ENCODE measurements around the gene NHERF1.

Gene NHERF1

DNA sequence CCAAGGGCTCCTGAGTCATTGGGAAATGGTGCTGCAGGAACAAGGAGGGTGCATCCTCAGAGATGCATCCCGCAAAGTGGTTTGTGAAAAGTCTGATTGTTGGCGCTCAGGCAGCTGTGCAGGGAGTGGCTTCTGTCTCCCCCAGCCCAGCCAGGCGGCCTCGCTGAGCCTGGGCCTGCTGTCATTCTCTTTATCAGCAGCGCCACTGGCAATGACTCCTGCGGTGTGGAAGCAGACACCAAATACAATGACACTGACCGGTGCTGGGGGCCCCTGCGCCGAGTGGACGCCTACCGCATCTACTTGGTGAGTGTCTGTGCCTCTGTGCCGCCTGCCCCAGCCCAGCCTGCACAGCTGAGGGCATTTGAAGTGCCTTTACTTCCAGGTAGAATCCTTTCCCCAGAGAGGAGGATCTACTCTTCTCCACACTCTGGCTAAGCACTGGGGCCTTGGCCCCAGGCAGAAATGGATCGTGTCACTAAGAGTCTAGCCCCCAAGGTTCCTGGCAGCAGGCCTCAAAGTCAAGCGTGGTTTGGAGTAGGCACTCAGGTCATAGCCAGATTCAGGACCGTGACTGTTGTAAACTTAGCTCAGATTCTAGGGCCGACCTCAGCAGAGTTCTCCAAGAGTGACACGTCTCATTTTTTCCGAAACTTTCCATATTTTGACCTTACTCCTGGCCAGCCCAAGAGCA lies 47.0 kb downstream of the NHERF1 start:
- no peak for TF ChIP-seq TEAD4 (IDR thresholded peaks at IDR 0.05)
- TF ChIP-seq, protein P1, sequence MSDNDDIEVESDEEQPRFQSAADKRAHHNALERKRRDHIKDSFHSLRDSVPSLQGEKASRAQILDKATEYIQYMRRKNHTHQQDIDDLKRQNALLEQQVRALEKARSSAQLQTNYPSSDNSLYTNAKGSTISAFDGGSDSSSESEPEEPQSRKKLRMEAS (IDR thresholded peaks at IDR 0.05), result no peak
- TF ChIP-seq TAF1 (IDR thresholded peaks at IDR 0.05; ENCODE audit: low read depth), result no peak
- TF ChIP-seq TCF12 (IDR thresholded peaks at IDR 0.05; ENCODE audit: low read depth), result no peak
- TF ChIP-seq CEBPB (IDR thresholded peaks at IDR 0.05), result no peak
- no peak for TF ChIP-seq FOXM1 (IDR thresholded peaks at IDR 0.05; ENCODE audit: borderline replicate concordance, low read depth)
- TF ChIP-seq RAD21 (IDR thresholded peaks at IDR 0.05; ENCODE audit: low read depth), result no peak
- TF ChIP-seq YY1 (IDR thresholded peaks at IDR 0.05; ENCODE audit: low read depth), result no peak
- TF ChIP-seq, protein P2, sequence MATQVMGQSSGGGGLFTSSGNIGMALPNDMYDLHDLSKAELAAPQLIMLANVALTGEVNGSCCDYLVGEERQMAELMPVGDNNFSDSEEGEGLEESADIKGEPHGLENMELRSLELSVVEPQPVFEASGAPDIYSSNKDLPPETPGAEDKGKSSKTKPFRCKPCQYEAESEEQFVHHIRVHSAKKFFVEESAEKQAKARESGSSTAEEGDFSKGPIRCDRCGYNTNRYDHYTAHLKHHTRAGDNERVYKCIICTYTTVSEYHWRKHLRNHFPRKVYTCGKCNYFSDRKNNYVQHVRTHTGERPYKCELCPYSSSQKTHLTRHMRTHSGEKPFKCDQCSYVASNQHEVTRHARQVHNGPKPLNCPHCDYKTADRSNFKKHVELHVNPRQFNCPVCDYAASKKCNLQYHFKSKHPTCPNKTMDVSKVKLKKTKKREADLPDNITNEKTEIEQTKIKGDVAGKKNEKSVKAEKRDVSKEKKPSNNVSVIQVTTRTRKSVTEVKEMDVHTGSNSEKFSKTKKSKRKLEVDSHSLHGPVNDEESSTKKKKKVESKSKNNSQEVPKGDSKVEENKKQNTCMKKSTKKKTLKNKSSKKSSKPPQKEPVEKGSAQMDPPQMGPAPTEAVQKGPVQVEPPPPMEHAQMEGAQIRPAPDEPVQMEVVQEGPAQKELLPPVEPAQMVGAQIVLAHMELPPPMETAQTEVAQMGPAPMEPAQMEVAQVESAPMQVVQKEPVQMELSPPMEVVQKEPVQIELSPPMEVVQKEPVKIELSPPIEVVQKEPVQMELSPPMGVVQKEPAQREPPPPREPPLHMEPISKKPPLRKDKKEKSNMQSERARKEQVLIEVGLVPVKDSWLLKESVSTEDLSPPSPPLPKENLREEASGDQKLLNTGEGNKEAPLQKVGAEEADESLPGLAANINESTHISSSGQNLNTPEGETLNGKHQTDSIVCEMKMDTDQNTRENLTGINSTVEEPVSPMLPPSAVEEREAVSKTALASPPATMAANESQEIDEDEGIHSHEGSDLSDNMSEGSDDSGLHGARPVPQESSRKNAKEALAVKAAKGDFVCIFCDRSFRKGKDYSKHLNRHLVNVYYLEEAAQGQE (IDR thresholded peaks at IDR 0.05; ENCODE audit: low read depth), result no peak

DNA sequence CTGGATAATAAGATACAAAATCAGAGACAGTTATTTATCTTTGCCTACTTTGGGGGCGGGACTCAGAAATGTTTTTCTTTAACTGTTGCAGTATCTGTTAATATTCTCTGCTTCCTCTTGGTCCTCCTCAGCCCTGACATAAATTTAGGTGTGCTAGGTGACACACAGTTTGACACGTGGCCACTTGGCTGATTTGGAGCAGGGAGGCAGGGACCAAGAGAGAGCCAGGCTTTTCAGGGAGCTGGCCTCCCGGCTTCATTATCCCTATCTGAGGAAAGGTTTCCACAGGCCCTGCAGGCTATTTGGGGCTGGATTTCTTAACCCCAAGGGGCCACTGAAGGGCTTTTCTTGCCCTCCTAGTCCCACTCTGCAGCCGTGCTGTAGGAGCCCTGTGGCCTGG lies 47.8 kb downstream of the NHERF1 start:
- no peak for TF ChIP-seq CEBPB (IDR thresholded peaks at IDR 0.05)
- no peak for TF ChIP-seq TEAD4 (IDR thresholded peaks at IDR 0.05)
- no peak for TF ChIP-seq EP300 (IDR thresholded peaks at IDR 0.05; ENCODE audit: borderline replicate concordance)
- no peak for TF ChIP-seq TAF1 (IDR thresholded peaks at IDR 0.05; ENCODE audit: low read depth)
- no peak for TF ChIP-seq FOXM1 (IDR thresholded peaks at IDR 0.05; ENCODE audit: borderline replicate concordance, low read depth)
- TF ChIP-seq USF1 (IDR thresholded peaks at IDR 0.05), result no peak
- TF ChIP-seq ZBTB7A (IDR thresholded peaks at IDR 0.05; ENCODE audit: low read depth), result no peak
- TF ChIP-seq, protein P1 (IDR thresholded peaks at IDR 0.05), result no peak
- no peak for TF ChIP-seq YY1 (IDR thresholded peaks at IDR 0.05; ENCODE audit: low read depth)
- TF ChIP-seq EGR1 (IDR thresholded peaks at IDR 0.05), result no peak
- no peak for TF ChIP-seq CREB1 (IDR thresholded peaks at IDR 0.05; ENCODE audit: low read depth)
- TF ChIP-seq, protein P2 (IDR thresholded peaks at IDR 0.05; ENCODE audit: low read depth), result no peak
- TF ChIP-seq NFIC (IDR thresholded peaks at IDR 0.05), result no peak
- no peak for TF ChIP-seq TCF12 (IDR thresholded peaks at IDR 0.05; ENCODE audit: low read depth)
- no peak for TF ChIP-seq RAD21 (IDR thresholded peaks at IDR 0.05; ENCODE audit: low read depth)

DNA sequence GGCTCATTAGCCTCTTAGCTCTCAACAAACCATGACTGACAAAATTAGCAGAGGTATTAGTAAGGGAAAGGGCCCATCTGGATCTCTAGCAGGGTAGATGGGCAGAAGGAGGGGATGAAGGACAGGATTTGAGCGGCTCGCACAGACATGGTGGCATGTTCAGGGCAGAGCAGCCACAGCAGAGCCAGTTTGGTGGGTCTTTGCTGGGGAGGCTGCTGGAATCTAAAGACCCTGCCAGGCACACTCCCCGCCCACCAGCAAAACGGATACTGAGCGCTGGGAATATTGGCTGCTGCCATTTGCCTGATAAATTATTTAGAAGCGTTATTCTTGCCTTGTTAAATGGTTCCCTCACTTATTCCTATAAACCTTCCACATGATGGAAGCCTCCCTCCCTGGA lies 48.4 kb downstream of the NHERF1 start:
- TF ChIP-seq TCF12 (IDR thresholded peaks at IDR 0.05; ENCODE audit: low read depth) (no peak), RAD21 (IDR thresholded peaks at IDR 0.05; ENCODE audit: low read depth) (no peak), FOXM1 (IDR thresholded peaks at IDR 0.05; ENCODE audit: borderline replicate concordance, low read depth) (no peak), EP300 (IDR thresholded peaks at IDR 0.05; ENCODE audit: borderline replicate concordance) (no peak)
- TF ChIP-seq, protein P1 (IDR thresholded peaks at IDR 0.05), result no peak

DNA sequence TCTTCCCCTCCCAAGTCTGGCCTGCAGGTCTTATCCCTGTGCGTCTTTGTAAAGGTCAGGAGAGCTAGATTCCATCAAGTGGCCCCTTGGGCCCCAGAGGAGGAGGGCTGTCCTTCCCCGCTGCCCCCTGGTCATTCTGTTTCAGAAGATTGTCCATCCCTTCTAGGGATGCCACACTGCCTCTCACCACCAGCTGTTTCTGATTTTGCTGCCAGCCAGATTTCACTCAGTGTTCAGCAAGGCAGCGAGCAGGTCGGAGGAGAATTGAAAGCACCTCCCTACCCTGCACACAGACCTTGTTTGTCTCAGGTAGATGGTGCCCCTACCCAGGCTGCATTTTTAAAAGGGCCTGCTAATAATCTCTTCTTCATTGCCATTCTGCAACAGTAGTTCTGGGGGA lies 49.4 kb downstream of the NHERF1 start:
- TF ChIP-seq USF1 (IDR thresholded peaks at IDR 0.05), result no peak
- no peak for TF ChIP-seq ZBTB7A (IDR thresholded peaks at IDR 0.05; ENCODE audit: low read depth)
- no peak for TF ChIP-seq CREB1 (IDR thresholded peaks at IDR 0.05; ENCODE audit: low read depth)
- no peak for TF ChIP-seq TAF1 (IDR thresholded peaks at IDR 0.05; ENCODE audit: low read depth)
- TF ChIP-seq EP300 (IDR thresholded peaks at IDR 0.05; ENCODE audit: borderline replicate concordance), result no peak
- TF ChIP-seq, protein P1 (IDR thresholded peaks at IDR 0.05), result no peak
- no peak for TF ChIP-seq CEBPB (IDR thresholded peaks at IDR 0.05)
- TF ChIP-seq TCF12 (IDR thresholded peaks at IDR 0.05; ENCODE audit: low read depth), result no peak
- no peak for TF ChIP-seq RAD21 (IDR thresholded peaks at IDR 0.05; ENCODE audit: low read depth)
- no peak for TF ChIP-seq EGR1 (IDR thresholded peaks at IDR 0.05)
- TF ChIP-seq, protein P2 (IDR thresholded peaks at IDR 0.05; ENCODE audit: low read depth), result no peak
- no peak for TF ChIP-seq FOXM1 (IDR thresholded peaks at IDR 0.05; ENCODE audit: borderline replicate concordance, low read depth)
- no peak for TF ChIP-seq NFIC (IDR thresholded peaks at IDR 0.05)
- TF ChIP-seq TEAD4 (IDR thresholded peaks at IDR 0.05), result no peak
